ENCODE measurements around the gene STMN3.

GRCh38 chr20:63700199-63701050 is 47.2 kb upstream of the STMN3 start:
- TF ChIP-seq CTCF (IDR thresholded peaks at IDR 0.05; ENCODE audit: insufficient read depth, low read length) (no peak), REST (IDR thresholded peaks at IDR 0.05; ENCODE audit: insufficient replicate concordance, low read depth) (no peak)
